Measurements from ENCODE around the gene CST9L. TPM values are rescaled to one million over a fixed set of nuclear protein-coding genes. Genes with fewer than 3 reads are reported as not detected.

CST9L gene
- polyA plus RNA-seq, 1 donor (not counting 4 experiments of a cell fraction or from before 2014, with no cell fraction given) = not detected

DNA sequence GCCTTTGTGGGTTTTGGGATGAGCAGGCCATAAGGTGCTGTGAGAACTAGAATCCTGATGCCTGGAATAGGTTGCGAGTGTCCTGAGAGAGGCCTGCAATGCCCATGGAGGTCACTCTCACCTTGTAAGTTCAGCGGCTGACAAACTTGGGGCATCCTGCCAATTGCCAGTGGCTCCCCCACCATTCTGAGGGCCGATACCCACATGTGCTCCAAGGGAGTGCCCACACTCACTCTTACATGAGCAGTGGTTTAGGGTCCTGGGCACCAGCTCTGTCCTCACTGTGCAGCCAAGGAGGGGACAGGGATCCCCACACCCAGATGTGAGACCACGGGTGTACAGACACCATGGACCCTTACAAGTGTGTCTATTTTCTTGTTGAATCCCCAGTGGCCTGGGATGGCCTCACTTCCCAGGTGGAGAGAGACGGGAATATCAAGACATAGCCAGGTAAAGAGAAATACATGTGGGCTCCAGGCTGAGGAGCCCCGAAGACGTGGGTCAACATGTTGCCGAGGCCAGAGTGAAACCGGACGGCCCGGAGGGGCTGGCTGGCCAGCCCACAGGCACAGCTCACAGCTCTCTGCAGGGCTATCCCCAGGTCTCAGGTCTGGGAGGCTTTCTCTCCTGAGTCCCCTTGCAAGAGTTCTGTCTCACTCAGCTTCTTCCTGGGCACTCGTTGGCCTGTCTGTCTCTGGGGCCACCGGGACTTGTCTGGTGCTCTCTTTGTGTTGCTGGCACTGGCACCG lies 39.4 kb upstream of the CST9L start:
- no peaks in the 10 kb centered on the region for H4K20me1 ChIP-seq (ENCODE audit: control insufficient read depth, extremely low read depth, insufficient read depth, low read length)
- DNase-seq (ENCODE audit: low read depth, low spot score) (no peak), FAIRE-seq (no peak)
- H3K27me3 ChIP-seq (ENCODE audit: control insufficient read depth, extremely low read depth, insufficient read depth, low read length) = no peaks in the 10 kb centered on the region
- H3K9me1 ChIP-seq (ENCODE audit: control insufficient read depth, extremely low read depth, insufficient read depth, low read length) = no peaks in the 10 kb centered on the region
- dilution Hi-C loops (cut with MboI; ENCODE audit: extremely low pct_ligation_motif_present, low sequenced_read_pairs) = loop anchor here (25.0 kb wide), 1 partner anchor 195 kb away; the partner anchor contains the start of gene NAPB
- no peaks in the 10 kb centered on the region for H3K36me3 ChIP-seq (ENCODE audit: control insufficient read depth in 2 of 2, extremely low read depth in 1 of 2, insufficient read depth in 2 of 2, low read length in 2 of 2)
- H3K27ac ChIP-seq (ENCODE audit: control insufficient read depth, insufficient read depth, low read length) = no peak overlapping the region
- H3K9me3 ChIP-seq (ENCODE audit: control insufficient read depth, low read depth, low read length) = no peaks in the 10 kb centered on the region
- H3K4me3 ChIP-seq (ENCODE audit: control insufficient read depth in 2 of 3, extremely low read depth in 1 of 3, insufficient read depth in 2 of 3, low read depth in 1 of 3, low read length in 3 of 3) = no peak overlapping the region
- no peak overlapping the region for H3K4me2 ChIP-seq (ENCODE audit: control insufficient read depth, extremely low read depth, insufficient read depth, low read depth, low read length)
- no peaks in the 10 kb centered on the region for H3K79me2 ChIP-seq (ENCODE audit: control insufficient read depth, insufficient read depth, low read length)
- no peak overlapping the region for H2AFZ ChIP-seq (ENCODE audit: control insufficient read depth, low read length)
- no peaks in the 10 kb centered on the region for H3K4me1 ChIP-seq (ENCODE audit: control insufficient read depth, extremely low read depth, insufficient read depth, low read length)
- TF ChIP-seq, protein P1, sequence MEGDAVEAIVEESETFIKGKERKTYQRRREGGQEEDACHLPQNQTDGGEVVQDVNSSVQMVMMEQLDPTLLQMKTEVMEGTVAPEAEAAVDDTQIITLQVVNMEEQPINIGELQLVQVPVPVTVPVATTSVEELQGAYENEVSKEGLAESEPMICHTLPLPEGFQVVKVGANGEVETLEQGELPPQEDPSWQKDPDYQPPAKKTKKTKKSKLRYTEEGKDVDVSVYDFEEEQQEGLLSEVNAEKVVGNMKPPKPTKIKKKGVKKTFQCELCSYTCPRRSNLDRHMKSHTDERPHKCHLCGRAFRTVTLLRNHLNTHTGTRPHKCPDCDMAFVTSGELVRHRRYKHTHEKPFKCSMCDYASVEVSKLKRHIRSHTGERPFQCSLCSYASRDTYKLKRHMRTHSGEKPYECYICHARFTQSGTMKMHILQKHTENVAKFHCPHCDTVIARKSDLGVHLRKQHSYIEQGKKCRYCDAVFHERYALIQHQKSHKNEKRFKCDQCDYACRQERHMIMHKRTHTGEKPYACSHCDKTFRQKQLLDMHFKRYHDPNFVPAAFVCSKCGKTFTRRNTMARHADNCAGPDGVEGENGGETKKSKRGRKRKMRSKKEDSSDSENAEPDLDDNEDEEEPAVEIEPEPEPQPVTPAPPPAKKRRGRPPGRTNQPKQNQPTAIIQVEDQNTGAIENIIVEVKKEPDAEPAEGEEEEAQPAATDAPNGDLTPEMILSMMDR (optimal IDR thresholded peaks at IDR 0.05 in 1 of 3, IDR thresholded peaks at IDR 0.05 in 1 of 3, conservative IDR thresholded peaks at IDR 0.05 in 1 of 3; ENCODE audit: extremely low read depth in 1 of 3, insufficient read depth in 2 of 3, low read length in 3 of 3) = no peak
- no peak for TF ChIP-seq EZH2 (IDR thresholded peaks at IDR 0.05; ENCODE audit: low read length)
- no peak overlapping the region for H3K9ac ChIP-seq (ENCODE audit: control insufficient read depth, extremely low read depth, insufficient read depth, low read length)

DNA sequence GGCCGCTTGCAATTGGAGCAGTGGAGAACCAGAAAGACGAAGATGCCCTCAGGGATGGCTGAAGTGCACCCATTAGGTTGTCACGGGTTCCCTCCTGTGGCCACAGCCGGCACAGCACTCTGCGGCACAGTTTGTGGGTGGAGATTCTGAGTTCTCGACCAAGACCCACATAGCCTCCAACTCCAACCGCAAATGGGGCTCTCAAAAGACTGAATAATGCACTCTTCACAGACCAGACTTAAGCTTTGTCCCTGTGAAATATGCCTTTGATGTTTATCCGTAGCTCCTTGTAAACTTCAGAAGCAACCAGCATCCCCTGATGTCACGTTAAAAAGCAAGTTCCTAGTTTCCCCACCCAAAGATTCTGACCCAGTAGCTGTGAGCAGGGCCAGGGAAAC lies 38.4 kb upstream of the CST9L start:
- Histone ChIP-seq H2AFZ (ENCODE audit: control insufficient read depth, low read length) (peak overlapping the region; percentile 32), H3K9ac (ENCODE audit: control insufficient read depth, extremely low read depth, insufficient read depth, low read length) (no peak overlapping the region), H3K36me3 (ENCODE audit: control insufficient read depth in 2 of 2, extremely low read depth in 1 of 2, insufficient read depth in 2 of 2, low read length in 2 of 2) (no peaks in the 10 kb centered on the region), H3K4me2 (ENCODE audit: control insufficient read depth, extremely low read depth, insufficient read depth, low read depth, low read length) (no peak overlapping the region), H3K27ac (ENCODE audit: control insufficient read depth, insufficient read depth, low read length) (no peak overlapping the region), H3K9me1 (ENCODE audit: control insufficient read depth, extremely low read depth, insufficient read depth, low read length) (no peaks in the 10 kb centered on the region), H3K27me3 (ENCODE audit: control insufficient read depth, extremely low read depth, insufficient read depth, low read length) (no peaks in the 10 kb centered on the region), H4K20me1 (ENCODE audit: control insufficient read depth, extremely low read depth, insufficient read depth, low read length) (no peaks in the 10 kb centered on the region), H3K4me1 (ENCODE audit: control insufficient read depth, extremely low read depth, insufficient read depth, low read length) (no peaks in the 10 kb centered on the region), H3K79me2 (ENCODE audit: control insufficient read depth, insufficient read depth, low read length) (no peaks in the 10 kb centered on the region), H3K4me3 (ENCODE audit: control insufficient read depth in 2 of 3, extremely low read depth in 1 of 3, insufficient read depth in 2 of 3, low read depth in 1 of 3, low read length in 3 of 3) (no peak overlapping the region), H3K9me3 (ENCODE audit: control insufficient read depth, low read depth, low read length) (no peaks in the 10 kb centered on the region)
- peak; percentile 74 for FAIRE-seq
- TF ChIP-seq EZH2 (IDR thresholded peaks at IDR 0.05; ENCODE audit: low read length) = no peak
- TF ChIP-seq, protein P1 (optimal IDR thresholded peaks at IDR 0.05 in 1 of 3, IDR thresholded peaks at IDR 0.05 in 1 of 3, conservative IDR thresholded peaks at IDR 0.05 in 1 of 3; ENCODE audit: extremely low read depth in 1 of 3, insufficient read depth in 2 of 3, low read length in 3 of 3) = peak; percentile 97 to 99 (median 99)
- DNase-seq (ENCODE audit: low read depth, low spot score) = no peak
- dilution Hi-C loops (cut with MboI; ENCODE audit: extremely low pct_ligation_motif_present, low sequenced_read_pairs) = loop anchor here (25.0 kb wide), 1 partner anchor 194 kb away; the partner anchor contains the start of gene NAPB

Data from keratinocyte (primary cell).